NCI-H1436 (cell line): Measurements from ENCODE around the gene BRD8.
"Not testable (repeated sequence)": the region's sequence is repeated elsewhere in the genome, so short reads cannot be mapped to it uniquely, and the experiment has no call there.

Source experiments
- DNase-seq: peaks from one replicate; lab custom pipeline; 2025; lab: John Stamatoyannopoulos, UW

The BRD8 gene

DNA sequence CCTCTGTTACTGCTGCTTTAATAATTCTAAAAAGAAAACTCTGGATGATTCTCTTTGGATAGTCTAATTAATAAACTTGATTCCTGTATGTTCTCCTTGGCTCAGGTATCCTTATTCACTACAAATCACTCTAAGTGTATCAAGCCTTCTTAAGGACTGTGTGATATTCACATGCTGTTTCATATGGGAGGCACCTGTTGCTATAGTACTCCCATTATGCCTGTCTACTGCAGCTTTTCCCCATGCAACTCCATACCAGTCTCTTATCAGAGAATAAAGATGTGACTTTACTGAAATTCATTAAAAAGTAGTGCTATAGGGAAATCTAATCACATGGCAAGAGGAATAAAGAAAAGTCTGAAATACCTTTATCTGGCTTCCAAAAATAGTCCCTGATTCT, 14.7 kb downstream of the BRD8 start:
- DNase-seq = no peak

DNA sequence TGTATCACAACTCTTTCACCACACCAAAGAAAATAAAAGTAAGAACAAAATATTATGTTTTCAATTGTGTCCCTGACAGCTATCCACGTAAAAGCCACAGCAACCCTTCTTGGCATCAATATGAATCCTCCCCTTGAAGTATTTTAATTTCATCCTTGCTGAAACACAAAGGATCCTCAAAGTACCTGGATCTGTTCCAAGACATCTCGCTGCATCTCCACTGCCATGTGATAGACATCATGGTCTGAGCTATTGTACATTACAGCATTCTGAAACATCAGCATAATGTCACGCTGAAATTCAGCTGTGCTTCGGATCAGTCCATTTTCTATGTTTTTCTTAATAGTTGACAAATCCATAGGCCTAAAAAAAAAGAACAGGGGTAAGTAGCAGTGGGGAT, 17.7 kb downstream of the BRD8 start:
- no peak for DNase-seq

DNA sequence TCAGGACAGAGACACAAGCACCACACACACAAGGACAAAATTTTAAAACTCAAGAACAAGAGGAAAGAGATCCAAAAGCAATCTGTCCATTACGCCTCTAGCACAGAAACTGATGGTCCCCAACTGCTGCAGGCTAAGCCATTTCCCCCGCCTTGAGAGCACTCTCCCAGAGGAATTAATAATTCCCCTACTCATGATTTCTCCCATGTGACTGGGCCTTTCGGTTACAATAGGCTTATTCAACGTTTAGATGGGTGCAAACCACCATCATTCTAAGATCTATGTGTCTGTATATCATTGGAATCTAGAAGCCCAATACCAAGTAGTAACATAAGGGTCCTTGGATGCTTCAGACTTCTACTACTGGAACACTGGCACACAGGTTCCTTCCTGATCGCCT, 18.8 kb downstream of the BRD8 start:
- no peak for DNase-seq

DNA sequence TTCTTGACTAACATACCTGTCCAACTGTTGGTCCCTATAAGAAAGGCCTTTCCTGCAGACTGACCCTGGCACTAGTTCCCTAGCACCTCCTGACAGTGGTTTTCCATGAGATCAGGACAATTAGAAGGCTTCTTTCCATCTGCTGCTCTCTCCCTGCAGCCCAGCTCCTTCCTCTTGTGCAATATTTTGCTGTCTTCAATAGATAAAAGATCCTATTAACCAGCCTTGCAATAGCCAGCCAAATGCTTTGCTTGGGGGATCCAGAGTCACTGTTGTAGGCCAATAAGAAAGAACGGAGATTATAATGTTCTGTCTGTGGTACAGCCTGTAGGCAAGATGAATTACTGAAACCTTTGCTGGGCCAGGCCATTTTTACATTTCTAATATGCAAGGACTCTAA, 20.8 kb downstream of the BRD8 start:
- DNase-seq = no peak

DNA sequence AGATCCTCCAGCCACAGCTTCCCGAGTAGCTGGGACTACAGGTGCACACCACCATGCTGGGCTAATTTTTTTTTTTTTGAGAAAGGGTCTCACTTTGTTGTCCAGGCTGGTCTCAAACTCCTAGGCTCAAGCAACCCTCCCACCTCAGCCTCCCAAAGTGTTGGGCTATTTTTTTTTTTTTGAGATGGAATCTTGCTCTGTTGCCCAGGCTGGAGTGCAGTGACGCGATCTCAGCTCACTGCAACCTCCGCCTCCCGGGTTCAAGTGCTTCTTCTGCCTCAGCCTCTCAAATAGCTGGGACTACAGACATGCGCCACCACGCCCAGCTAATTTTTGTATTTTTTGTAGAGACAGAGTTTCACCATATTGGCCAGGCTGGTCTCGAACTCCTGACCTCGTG, 22.5 kb downstream of the BRD8 start:
- DNase-seq = not testable (repeated sequence)

DNA sequence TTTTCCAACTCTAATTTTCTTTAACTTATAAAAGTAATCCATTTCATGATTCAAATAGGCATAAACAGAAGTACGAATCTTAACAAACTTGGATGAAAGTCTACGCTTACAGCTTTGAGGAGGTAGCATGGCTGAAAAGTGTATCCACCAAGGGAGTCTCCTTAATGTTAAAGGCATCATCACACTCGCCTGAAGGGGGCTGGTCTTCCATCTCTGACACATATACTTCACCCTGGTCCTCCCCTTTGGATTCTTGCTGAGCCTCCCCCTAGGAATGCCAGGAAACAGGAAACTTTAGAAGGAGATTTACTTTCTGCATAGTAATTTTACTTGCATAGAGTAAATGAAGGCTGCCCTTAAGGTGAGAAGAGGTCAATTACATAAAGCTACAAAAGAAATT, 28.9 kb downstream of the BRD8 start:
- DNase-seq = no peak

DNA sequence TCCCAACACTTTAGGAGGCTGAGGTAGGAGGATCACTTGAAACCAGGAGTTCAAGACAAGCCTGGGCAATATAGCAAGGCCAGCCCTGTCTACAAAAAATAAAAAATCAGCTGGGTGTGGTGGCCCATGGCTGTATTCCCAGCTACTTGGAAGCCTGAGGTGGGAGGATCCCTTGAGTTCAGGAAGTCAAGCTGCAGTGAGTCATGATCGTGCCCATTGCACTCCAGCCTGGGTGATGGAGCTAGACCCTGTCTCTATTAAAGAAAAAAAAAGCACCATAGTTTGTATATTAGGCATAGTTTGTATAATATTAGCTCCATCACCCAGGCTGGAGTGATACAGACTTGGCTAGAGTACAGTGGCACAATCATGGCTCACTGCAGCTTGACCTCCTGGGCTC, 29.6 kb downstream of the BRD8 start:
- DNase-seq = no peak

DNA sequence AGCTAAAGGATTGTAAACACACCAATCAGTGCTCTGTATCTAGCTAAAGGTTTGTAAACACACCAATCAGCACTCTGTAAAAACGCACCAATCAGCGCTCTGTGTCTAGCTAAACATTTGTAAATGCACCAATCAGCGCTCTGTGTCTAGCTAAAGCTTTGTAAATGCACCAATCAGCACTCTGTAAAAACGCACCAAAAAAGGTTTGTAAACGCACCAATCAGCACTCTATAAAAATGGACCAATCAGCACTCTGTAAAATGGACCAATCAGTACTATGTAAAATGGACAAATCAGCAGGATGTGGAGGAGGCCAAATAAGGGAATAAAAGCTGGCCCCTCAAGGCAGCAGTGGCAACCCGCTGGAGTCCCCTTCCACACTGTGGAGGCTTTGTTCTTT, 34.9 kb downstream of the BRD8 start:
- not testable (repeated sequence) for DNase-seq

DNA sequence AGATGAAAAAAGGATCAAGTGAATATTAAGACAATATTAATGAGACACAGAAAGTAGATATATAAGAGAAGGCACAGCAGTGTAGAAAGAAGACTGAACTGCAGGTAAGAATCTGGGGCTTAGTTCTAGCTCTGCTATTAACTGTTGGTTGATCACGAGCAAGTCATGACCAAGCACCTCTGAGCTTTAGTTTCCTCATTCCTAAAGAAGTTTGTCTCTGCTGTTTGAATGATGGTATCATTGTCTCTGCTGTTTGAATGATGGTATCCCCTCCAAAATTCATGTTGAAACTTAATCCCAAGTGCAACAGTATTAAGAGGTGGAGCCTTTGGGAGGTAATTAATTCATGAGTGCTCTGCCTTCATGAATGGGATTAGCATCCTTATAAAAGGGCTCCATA, 36.7 kb downstream of the BRD8 start:
- no peak for DNase-seq

DNA sequence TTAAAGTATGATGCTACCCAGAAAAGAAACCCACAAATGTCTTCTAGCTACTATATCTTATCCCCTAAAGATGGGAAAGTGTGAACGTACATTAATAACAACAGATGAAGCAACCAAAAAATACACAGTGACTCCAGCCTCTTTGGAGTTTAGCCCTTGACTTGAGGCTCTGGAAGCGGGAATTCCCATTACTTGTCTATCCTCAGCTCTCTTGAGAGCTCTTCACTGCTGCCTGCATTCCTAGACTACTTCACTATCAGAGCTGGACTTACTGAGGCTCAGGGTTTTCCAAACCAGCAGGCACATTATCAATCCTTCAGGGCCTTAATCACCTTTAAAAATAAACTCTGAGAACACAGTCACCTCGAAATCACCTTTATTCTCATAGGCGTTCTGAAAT, 38.2 kb downstream of the BRD8 start:
- no peak for DNase-seq

DNA sequence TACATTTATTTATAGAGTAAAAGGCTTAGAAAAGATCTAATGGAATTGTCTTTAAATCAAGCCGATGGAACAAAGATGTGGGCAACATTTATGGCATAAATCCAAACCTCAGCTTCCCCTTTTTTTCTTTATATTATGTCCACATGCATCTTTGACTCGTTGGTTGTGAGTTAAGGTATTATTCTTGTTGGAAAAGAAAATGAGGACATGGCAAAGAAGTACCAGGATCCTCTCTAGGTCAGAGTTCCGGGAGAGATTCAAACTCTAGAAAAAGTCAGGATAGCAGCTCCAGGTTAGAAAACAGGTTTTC, 38.7 kb downstream of the BRD8 start:
- DNase-seq = no peak

DNA sequence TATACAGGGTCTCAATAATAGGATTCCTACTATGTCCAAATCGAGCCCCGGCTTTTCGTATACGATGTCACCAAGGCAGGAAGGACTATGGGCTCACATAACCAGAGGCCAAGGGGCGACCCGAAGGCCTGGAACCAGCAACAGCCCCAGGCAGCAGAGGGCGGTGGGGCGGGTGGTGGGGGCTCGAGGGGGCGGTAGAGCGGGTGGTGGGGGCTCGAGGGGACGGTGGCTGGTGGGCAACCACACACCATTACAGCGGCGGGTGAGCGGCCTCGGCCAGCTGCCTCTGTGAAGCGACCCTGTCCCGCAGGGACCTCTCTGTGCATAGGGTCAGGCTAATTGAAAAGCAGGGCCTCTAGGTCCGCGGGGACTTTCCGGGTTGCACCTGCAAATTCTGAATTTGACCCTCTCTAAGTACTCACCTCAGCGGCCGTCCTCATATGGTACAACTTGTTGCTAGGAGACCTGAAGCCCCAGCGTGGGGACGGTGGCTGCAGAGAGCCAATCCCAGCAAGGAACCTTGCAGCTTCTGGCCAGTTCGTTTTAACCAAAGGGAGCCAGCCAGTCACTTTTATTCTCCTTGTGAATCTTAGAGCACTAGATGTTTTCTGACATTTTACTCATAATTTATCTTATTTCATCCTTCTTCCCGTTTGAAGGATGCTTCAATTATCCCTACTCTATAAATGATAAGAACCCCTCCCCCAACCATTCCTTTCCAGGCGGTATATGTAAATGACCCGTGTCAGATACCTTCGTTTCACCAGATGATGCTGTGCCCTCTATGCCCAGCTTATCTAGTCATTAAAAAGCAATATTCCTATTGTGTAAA, 39.3 kb downstream of the BRD8 start, which contains the start of gene NME5:
NME5 (minus strand) TSS at position 480 of the 832 bp plus-strand sequence. CDS start 648 bp downstream, outside the sequence.
- peak; percentile 52 for DNase-seq

DNA sequence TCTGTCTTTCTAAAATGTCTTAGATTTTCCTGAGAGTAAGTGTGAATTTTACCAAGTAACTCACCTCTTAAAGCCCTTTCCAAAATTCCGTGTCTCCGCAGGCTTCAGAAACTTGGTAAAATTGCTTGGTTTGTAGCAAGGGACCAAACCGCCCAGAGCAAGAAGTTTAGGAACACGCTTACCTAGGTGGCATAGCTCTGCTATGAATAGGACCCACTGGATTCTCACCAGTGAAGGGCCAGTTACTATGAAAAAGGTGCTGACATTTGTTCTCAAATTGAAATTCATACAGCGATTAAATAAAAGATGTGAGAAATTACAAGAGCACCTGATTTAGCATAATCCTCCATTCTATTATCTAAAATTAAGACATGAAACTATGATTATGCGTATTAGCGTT, 45.9 kb downstream of the BRD8 start:
- no peak for DNase-seq

DNA sequence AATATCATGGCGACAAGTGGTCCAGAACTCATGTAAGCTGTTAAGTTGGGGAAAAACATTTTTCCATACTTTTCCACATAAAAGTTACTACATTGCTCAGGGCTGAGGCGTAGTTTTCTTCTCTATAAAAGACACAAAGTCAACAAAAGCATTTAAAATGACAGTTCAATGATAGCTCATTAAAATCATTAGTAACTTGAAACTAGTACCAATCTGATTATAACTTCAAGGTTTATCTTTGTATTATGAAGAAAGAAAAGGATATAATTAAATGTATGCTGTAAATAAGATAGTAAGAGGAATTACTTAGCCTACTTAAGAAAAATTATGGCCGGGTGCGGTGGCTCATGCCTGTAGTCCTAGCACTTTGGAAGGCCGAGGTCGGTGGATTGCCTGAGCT, 49.1 kb downstream of the BRD8 start:
- no peak for DNase-seq

DNA sequence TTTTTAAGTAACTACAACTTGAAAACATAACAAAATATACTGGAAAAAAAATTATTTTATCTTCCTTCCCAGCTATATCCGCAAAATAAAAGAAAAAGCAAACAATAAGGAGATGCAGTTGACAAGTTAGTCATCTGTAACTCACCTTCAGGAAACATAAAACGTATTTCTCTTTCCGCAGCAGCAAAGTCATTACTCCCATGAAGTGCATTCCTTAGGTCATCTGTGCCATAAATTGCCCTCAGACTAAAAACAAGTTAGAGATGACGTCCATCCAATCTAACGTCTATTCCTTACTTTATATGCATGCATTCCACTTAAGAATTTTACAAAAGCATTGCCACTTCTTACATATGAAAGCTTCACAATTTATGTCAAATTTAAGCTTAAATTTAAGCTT, 50.1 kb downstream of the BRD8 start:
- DNase-seq = no peak

DNA sequence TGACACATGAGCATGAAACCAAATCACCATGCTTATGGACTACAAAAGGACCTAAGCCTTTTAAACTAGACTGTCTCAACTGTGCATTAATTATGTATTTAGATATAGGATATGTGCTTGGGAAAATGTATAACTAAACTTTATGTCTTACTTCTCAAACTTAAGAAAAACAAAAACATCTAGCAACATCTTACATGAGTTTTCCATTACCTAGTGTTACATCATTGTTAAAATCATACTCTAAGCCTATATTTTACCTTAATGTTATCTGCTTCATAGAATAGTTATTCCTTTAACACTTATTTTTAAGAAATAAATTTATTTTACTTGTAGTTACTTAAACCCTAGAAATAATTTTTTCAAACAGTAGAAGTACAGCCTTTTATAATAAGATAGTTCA, 63.2 kb downstream of the BRD8 start:
- no peak for DNase-seq

DNA sequence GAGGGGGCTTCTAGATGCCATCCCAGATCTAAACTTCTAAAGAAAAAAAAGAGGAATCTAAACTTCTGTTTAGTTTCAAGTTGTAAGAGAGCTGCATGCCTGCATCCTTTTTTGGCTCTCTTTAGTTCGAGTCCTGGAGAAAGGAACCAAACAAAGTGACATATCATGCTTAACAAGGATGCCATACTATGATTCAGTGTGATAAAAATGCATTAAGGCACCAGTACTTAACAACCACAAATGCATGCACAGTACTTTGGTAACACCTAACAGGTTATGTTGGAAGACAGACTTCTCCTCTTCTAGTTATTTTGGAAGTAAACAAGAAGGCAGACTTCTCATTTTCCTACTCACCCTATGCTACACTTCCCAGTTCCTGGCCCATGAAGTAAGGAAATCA, 66.5 kb downstream of the BRD8 start:
- DNase-seq = no peak

DNA sequence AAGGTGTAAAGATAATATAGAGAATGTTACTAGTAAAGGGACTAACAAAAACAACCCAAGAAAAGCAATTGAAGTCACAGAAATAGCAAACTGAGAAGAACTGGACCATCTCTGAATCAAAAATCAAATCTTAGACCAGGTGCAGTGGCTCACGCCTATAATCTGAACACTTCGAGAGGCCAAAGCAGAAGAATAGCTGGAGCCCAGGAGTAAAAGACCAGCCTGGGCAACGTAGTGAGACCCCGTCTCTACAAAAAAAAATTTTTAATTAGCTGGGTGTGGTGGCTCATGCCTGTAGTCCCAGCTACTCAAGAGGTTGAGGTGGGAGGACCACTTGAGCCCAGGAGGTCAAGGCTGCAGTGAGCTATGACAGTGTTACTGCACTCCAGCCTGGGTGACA, 67.2 kb downstream of the BRD8 start:
- DNase-seq = no peak

DNA sequence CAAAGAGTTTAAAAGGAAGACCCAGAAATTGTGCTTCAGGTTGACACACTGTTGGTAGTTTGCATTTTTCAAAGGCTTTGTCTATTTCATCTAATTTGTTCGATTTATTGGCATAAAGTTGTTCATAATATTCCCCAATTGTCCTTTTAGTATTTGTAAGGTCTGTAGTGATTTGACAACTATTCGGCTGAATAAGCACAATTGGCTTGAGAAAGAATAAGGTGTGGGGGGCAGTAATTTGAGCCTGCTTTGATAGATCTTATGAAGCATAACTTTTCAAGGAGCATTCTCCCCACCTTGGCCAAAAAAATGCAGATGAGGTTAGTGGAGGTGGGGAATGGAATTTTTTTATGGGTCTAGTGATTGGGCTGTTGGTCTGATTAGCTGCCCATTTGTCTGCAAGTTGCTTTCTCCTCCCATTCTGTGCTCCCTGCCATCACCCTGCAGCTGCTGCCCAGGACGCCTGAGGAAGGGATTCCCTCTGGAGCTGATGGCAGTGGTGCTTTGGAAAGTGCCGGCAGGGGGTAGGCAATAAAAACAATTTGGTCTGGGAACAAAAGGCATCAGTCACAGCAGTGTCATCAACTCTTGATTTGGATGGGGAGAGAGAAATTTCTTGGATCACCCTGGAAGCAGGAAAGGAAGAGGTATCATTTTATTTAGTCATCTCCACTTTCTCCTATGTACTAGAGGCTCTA, 68.0 kb downstream of the BRD8 start:
- no peak for DNase-seq

DNA sequence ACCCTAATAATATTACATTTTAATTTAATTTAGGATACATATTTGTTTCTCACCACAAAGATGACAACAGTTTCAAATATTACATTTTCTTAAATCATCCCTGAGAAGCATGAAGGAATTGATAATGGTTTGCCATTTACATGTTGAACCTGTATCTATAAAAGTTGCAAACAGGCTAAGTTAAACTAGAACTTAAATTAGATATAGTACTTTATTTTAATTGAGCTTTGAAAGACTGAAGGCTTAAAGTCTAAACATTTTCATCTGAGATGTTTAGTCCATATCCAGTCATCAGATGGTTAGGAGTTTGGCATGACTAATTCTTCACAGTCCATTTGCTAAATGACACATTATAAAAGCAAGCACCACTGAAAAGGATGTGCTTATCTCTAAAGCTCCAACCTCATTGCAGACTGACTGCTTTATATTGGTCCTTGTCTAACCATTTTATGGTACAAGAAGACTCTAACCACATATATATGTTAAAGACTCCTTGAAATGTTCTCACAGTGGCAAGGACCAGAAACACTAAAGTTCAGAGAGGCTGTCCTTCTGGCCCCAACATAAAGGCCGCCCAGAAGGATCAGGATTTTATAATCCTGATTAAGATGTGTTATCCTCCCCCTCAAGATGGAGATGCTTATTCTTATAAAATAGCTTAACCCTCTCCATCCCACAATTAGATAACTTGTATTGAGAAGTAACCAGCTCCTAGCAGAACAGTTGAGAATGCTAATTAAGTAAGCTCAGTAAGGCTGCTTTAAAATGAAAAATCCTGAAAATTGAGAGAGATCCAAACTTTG, 68.8 kb downstream of the BRD8 start:
- DNase-seq = no peak

DNA sequence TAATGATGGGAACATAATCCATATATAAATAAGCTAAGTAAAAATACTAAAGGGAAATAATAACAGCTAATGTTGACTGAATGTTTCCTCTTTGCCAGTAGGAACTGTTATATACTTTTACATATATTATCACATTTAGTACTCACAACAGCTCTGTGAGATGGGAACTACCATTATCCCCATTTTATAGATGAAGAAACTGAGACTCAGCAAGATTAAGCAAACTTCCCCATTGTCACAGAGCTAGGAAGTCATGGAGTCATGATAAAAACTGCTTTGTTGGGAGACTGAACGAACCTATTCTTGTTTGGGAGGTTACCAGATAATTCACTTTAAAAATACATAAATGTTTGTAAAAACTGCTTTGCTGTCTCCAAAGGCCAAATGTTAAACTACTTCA, 71.2 kb downstream of the BRD8 start:
- no peak for DNase-seq

DNA sequence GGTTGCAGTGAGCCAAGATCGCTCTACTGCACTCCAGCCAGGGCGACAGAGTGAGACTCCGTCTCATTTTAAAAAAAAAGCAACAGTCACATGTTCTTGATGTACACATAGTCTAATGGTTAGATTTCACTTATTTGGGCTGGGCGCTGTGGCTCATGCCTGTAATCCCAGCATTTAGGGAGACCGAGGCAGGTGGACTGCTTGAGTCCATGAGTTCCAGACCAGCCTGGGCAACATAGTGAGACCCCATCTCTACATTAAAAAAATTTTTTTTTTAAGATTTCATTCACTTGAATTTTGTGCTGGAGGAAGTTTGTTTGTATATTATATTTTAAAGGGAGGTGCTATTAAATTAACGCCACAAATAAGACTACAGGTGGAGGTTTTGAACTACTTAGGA, 72.7 kb downstream of the BRD8 start:
- DNase-seq = no peak

DNA sequence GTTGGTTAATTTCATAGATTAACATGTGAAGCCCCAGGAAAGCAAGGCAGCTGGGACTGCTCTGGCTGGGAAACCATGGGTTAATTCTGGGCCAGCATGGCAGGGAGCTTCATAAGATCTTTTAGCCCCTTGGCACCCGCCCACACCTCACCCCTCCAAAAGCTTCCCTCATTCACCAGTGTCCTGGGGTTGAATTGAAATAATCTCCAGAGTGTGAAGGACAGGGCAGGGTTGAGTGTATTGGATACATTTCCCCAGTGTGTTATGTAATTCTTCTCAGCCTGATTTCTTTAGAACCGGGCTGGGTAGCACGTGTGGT, 75.2 kb downstream of the BRD8 start:
- DNase-seq = no peak
